Ascending aorta (tissue), 2 donors: ENCODE data around the gene MPLKIP. TPM values are rescaled to one million over a fixed set of nuclear protein-coding genes. Genes with fewer than 3 reads are reported as not detected.

Experiments
- DNase-seq, 2 donors: peaks; one replicate each; pipeline ENCODE4 v3.0.0-alpha.2; 2019; ENCODE audit warnings: low spot score in 2 of 2
- H3K27ac ChIP-seq, 2 donors: fragments of 200-600 bp; sonication (generic); one replicate each; pipeline ENCODE4 v1.5.1; 2016 to 2017; ENCODE audit warnings: mild to moderate bottlenecking in 1 of 2
- H3K27me3 ChIP-seq: fragments of 200-600 bp; sonication (generic); one replicate; pipeline ENCODE4 v1.5.1; 2017
- H3K36me3 ChIP-seq, 2 donors: fragments of 200-600 bp; sonication (generic); one replicate each; pipeline ENCODE4 v1.5.1; 2016
- H3K4me1 ChIP-seq, 2 donors: fragments of 200-600 bp; sonication (generic); one replicate each; pipeline ENCODE4 v1.5.1; 2016 to 2017; ENCODE audit warnings: mild to moderate bottlenecking in 1 of 2
- H3K4me3 ChIP-seq, 2 donors: fragments of 200-600 bp; sonication (generic); one replicate each; pipeline ENCODE4 v1.5.1; 2016 to 2017; ENCODE audit warnings: mild to moderate bottlenecking in 1 of 2
- H3K9me3 ChIP-seq, 2 donors: fragments of 200-600 bp; sonication (generic); one replicate each; pipeline ENCODE4 v1.5.1; 2016
- intact Hi-C: fragments of 100-400 bp; cut with DNase I; formaldehyde crosslinking; loops from one replicate; pipeline ENCODE4 v1.15.1; 2023
- total RNA-seq: library from RNA; depleted of rRNA; stranded (reverse); fragments of >200 nt; gene quantifications from one replicate; pipeline ENCODE4 v1.1.0, GENCODE V29; 2016
- TF ChIP-seq, protein P1 (sequence below), 3 experiments: fragments of 200-600 bp in 2 of 3; fragments of 450-650 bp in 1 of 3; sonication (generic) in 2 of 3; IDR thresholded peaks; one replicate each; pipeline ENCODE4 v1.5.1; 2016 to 2019; ENCODE audit warnings: antibody characterized with exemption in 3 of 3, mild to moderate bottlenecking in 1 of 3, moderate library complexity in 1 of 3

Gene MPLKIP
- total RNA-seq, 1 donor from 2014 or later: 55.5 TPM

DNA sequence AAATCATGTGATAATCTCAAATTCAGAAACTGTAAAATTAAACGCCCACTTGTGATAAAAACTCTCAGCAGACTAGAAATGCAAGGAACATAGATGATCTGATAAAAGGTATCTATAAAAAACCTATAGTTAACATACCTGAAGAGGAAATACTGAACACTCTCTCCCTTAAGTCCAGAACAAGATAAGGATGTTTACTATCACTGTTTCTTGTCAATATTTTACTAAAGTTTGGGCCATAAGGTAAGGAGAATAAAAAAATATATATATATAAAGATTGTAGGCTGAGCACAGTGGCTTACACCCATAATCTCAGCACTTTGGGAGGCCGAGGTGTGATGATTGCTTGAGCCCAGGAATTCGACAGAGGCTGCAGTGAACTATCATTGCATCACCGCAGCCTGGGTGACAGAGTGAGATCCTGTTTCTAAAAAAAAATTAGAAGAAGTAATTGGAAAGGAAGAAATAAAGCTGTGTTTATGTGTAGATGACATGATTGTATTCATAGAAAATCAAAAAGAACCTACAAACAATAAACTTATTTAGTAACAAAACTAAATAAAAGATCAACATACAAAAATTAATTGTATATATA lies 28.4 kb downstream of the MPLKIP start:
- intact Hi-C loops: no loop called here
- no peaks in the 10 kb centered on the region for H3K27me3 ChIP-seq
- DNase-seq: no peak
- peaks cover 0 to 5% of the 10 kb centered on the region in 2 donors for H3K4me1 ChIP-seq
- H3K36me3 ChIP-seq: no peaks in the 10 kb centered on the region
- no peak overlapping the region for H3K27ac ChIP-seq
- H3K9me3 ChIP-seq: no peaks in the 10 kb centered on the region
- TF ChIP-seq, protein P1, sequence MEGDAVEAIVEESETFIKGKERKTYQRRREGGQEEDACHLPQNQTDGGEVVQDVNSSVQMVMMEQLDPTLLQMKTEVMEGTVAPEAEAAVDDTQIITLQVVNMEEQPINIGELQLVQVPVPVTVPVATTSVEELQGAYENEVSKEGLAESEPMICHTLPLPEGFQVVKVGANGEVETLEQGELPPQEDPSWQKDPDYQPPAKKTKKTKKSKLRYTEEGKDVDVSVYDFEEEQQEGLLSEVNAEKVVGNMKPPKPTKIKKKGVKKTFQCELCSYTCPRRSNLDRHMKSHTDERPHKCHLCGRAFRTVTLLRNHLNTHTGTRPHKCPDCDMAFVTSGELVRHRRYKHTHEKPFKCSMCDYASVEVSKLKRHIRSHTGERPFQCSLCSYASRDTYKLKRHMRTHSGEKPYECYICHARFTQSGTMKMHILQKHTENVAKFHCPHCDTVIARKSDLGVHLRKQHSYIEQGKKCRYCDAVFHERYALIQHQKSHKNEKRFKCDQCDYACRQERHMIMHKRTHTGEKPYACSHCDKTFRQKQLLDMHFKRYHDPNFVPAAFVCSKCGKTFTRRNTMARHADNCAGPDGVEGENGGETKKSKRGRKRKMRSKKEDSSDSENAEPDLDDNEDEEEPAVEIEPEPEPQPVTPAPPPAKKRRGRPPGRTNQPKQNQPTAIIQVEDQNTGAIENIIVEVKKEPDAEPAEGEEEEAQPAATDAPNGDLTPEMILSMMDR (IDR thresholded peaks at IDR 0.05): no peak
- H3K4me3 ChIP-seq: no peak overlapping the region

DNA sequence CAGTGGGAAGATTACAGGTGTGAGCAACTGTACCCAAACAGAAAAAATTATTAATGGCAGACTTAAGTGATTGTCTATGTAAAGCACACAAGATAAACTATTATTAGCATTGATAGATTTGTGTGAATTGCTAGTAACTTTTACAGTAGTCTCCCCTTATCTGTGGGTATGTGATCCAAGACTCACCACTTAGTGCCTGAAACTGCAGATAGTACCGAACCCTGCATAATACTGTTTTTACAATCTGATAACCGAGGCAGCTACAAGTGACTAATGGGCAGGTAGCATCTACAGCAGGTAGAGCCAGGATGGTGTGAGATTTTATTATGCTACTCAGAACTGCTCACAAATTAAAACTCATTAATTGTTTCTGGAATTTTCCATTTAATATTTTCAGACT lies 31.5 kb downstream of the MPLKIP start:
- no peak for DNase-seq
- H3K27ac ChIP-seq: no peak overlapping the region
- no peak overlapping the region for H3K4me3 ChIP-seq
- peaks cover 0 to 8% of the 10 kb centered on the region in 2 donors for H3K4me1 ChIP-seq
- intact Hi-C loops: no loop called here
- no peaks in the 10 kb centered on the region for H3K36me3 ChIP-seq
- TF ChIP-seq, protein P1 (IDR thresholded peaks at IDR 0.05): no peak
- H3K9me3 ChIP-seq: no peaks in the 10 kb centered on the region
- H3K27me3 ChIP-seq: no peaks in the 10 kb centered on the region

DNA sequence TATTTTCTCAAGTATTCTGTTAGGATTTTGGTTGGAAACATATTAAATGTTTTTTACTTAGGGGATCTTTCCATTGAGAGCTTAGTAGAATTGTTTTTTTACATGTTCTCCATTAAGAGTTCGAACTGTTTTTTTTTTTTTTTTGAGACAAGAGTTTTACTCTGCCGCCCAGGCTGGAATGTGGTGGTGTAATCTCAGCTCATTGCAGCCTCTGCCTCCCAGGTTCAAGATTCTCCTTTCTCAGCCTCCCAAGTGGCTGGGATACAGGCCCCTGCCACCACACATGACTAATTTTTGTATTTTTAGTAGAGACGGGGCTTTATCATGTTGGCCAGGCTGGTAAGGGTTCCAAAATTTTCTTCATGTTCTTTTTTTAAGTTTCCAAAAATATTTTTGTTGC lies 33.2 kb downstream of the MPLKIP start:
- Histone ChIP-seq H3K27me3 (no peaks in the 10 kb centered on the region), H3K4me3 (no peak overlapping the region), H3K4me1 (peaks cover 0 to 8% of the 10 kb centered on the region in 2 donors), H3K36me3 (no peaks in the 10 kb centered on the region), H3K27ac (no peak overlapping the region), H3K9me3 (no peaks in the 10 kb centered on the region)
- TF ChIP-seq, protein P1 (IDR thresholded peaks at IDR 0.05): no peak
- no peak for DNase-seq
- intact Hi-C loops: no loop called here

DNA sequence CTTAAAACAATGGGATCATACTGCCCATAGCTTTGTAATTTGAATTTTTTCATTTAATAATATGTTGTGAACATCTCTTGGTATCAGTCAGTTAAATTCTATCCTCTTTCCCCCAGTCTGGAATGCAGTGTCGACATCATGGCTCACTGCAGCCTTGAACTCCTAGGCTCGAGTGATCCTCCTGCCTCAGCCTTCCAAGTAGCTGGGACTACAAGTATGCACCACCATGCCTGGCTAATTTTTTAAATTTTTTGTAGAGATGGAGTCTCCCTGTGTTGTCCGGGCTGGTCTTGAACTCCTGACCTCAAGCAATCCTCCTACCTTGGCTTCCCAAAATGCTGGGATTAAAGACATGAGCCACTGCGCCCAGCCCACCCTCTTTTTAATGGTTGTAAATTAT lies 34.6 kb downstream of the MPLKIP start:
- TF ChIP-seq, protein P1 (IDR thresholded peaks at IDR 0.05): no peak
- Histone ChIP-seq H3K27ac (no peak overlapping the region), H3K36me3 (peaks cover under 1 to 6% of the 10 kb centered on the region in 2 donors), H3K4me3 (no peak overlapping the region), H3K9me3 (no peaks in the 10 kb centered on the region), H3K4me1 (peaks cover 0 to 8% of the 10 kb centered on the region in 2 donors), H3K27me3 (no peaks in the 10 kb centered on the region)
- no peak for DNase-seq
- intact Hi-C loops: no loop called here

DNA sequence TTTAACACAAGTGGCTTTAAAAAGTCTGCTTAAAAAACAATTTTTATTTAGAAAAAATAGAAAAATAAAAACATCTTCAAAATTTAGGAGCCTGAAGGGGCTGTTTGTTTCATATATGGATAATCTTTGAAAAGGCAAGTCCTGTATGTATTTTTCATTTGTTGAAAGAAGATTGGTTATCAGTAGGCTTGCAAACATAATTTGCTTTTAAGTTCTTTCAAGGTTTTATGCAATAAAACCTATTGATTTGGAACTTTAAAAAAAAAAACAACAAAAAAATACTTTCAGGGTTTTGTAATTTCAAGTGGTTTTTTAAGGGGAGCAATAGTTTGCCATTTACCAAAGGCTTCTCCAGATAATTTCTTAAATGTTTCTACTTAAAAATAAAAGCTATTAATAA lies 35.6 kb downstream of the MPLKIP start:
- Histone ChIP-seq H3K27ac (peak overlapping the region in 1 of 2 donors; percentile 25), H3K9me3 (no peaks in the 10 kb centered on the region), H3K36me3 (peaks cover 9 to 17% of the 10 kb centered on the region in 2 donors), H3K27me3 (no peaks in the 10 kb centered on the region), H3K4me1 (peaks cover 0 to 8% of the 10 kb centered on the region in 2 donors), H3K4me3 (no peak overlapping the region)
- DNase-seq: no peak
- intact Hi-C loops: no loop called here
- TF ChIP-seq, protein P1 (IDR thresholded peaks at IDR 0.05): no peak

DNA sequence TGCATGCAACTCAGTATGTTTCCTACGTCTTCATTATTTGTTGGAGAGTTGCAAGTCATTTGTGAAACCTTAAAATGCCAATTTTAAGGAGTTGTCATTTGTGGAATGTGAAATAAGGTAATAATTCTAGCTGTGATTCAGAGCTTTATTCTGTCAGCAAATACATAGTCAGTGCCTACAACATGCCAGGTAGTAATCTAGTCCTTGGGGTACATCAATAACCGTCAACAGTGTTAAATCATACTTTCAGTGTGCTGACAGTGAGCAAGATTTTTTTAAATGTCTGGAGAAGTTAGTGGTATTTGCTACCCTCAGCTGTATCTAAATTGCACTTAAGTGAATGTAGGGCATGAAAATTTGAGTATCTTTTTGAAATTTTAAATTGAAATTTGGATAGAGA lies 36.7 kb downstream of the MPLKIP start:
- no peak for DNase-seq
- Histone ChIP-seq H3K27me3 (no peaks in the 10 kb centered on the region), H3K27ac (no peak overlapping the region), H3K36me3 (peaks cover 16 to 28% of the 10 kb centered on the region in 2 donors), H3K4me1 (peaks cover 0 to 8% of the 10 kb centered on the region in 2 donors), H3K9me3 (no peaks in the 10 kb centered on the region), H3K4me3 (no peak overlapping the region)
- TF ChIP-seq, protein P1 (IDR thresholded peaks at IDR 0.05): no peak
- intact Hi-C loops: no loop called here
